Stimulated activated CD4-positive, alpha-beta T cell treated with anti-CD3 and anti-CD28 coated beads, Interleukin-4, amount 100 ng/mL, for 4 hours (primary cell): ENCODE measurements around the gene TDG.
"Not testable (repeated sequence)": the region's sequence is repeated elsewhere in the genome, so short reads cannot be mapped to it uniquely, and the experiment has no call there.

Source experiments
- DNase-seq, 2 experiments: peaks; one replicate each; pipeline ENCODE4 v3.0.0-alpha.2; 2020

Gene TDG

DNA sequence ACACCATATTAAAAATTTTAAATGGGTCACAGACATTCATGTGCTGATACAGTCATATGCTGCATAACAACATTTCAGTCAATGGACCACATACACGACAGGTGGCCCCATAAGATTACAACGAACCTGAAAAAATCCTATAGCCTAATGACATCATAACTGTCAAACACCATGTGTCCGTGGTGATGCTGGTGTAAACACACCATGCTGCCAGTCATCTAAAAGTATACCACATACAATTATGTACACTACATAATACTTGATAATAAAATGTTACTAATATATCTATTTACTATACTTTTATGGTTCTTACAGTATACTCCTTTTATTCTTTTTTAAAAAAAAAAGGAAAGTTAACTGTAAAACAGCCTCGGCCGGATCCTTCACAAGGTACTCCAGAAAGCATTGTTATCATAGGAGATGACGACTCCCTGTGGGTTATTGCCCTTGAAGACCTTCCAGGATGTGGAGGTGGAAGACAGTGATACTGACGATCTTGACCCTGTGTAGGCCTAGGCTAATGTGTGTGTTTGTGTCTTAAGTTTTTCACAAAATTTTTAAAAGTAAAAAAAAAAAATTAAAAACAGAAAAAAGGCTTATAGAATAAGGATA is 5.0 kb upstream of the TDG start:
- no peak for DNase-seq

DNA sequence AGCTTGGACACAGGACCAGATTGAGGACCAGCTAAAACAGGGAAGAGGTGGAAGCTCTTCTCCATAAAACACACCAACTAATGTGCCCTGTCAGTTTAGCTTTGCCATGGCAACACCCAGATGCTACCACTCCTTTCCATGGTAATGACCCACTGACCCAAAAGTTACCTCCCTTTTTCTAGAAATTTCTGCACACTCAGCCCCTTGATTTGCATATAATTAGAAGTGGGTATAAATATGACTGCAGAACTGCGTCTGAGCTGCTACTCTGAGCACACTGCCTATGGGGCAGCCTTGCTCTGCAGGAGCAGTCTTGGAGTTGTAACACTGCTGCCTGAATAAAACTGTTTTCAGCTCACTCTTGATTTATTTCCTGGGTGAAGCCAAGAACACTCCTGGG is 3.2 kb upstream of the TDG start:
- no peak for DNase-seq

DNA sequence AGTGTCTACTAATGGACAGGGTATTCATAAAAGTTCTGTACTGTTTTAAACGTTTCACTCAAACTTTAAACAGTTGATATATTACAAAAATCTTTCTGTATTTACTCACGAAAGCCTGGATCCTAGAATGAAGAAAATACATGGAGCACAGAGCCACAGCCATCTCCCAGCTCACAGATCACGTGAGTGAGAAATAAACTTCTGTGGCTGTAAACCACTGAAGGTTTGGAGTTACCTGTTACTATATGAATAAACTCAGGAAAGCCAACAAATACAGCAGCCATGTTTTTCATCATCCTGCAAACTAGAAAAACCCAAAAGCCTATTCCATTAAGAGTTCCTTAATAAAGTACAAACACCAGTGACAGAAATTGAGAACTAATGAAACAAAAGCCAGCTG is 867 bp upstream of the TDG start:
- no peak for DNase-seq

DNA sequence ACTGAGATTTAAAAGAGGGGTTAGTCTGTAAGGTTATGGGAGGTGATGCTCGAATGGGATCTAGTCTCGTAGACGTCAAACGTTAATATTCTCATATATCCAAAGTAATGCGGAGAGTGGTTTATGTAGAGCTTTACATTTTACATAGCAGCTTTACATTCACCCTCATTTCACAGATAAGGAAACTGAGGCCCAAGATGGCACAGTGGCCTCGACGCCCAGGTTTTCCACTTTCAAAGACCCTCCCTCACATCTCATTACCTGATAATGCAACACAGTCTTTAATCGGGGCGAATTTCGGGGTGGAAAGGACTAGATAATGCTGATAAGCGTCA is 450 bp upstream of the TDG start:
- DNase-seq = no peak

DNA sequence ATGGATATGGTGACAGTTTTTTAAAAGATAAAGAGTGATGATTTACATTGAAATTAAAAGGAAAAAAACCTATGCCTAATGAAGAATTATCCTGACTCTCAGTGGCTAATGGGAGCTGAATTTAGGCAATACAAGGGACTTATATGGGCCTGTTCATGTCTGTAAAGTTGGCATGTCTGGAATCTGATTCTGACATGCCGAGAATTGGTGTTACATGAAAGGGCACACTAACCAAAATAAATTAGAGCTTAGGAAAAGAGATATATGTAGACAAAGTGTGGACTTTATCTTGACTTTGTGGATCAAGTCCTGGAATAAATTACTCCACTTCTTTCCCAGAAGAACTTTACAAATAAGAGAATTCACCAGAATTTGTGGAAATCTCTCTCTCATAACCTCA is 1.1 kb downstream of the TDG start:
- no peak for DNase-seq

DNA sequence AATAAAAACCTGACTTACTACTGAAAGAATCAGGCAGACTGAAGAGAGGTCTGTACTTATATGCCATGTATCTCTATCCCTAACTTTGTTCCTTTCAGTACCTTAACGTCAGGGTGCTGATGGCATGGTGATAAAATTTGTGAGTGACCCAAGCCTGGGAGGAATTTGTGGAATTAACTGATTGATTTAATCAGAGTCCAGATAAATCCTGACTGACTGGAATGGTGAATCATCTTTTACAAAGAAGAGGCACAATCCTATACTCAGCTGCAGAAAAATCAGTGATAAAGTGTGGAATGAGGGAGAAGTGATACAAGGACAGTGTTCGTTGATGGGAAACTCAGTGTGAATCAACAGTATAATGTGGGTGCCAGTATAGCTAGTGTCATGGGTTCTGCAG is 3.7 kb downstream of the TDG start:
- DNase-seq = no peak

DNA sequence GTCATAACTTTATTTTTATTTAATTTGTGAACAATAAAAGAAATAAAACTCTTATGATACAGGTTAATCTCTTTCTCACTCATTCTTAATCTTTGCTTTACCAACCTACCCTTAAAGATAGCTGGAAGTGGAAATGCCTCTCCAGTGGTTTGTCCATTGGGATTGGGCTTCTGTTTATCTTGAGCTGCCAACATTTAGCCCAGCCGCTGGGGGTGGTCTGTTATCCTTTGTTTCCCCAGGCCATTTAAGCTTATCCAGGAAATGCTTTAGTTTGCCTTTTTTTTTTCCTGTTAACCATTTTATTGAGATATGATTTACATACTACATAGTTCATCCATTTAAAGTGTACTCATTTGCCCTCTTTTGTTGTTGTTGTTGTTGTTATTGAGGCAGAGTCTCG is 8.2 kb downstream of the TDG start:
- DNase-seq = no peak

DNA sequence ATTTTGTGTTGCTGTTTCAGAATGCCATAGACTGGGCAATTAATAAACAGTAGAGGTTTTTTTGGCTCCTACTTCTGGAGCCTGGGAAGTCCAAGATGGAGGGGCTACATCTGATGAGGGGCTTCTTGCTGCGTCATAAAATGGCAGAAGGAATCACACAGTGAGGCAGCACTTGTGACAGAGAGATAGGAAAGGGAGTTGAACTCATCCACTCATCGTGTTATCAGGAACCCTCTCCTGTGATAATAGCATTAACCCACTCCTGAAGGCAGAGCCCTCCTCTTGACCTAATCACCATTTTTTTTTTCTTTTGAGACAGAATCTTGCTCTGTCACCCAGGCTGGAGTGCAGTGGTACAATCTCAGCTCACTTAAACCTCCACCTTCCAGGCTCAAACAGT is 9.7 kb downstream of the TDG start:
- no peak for DNase-seq

DNA sequence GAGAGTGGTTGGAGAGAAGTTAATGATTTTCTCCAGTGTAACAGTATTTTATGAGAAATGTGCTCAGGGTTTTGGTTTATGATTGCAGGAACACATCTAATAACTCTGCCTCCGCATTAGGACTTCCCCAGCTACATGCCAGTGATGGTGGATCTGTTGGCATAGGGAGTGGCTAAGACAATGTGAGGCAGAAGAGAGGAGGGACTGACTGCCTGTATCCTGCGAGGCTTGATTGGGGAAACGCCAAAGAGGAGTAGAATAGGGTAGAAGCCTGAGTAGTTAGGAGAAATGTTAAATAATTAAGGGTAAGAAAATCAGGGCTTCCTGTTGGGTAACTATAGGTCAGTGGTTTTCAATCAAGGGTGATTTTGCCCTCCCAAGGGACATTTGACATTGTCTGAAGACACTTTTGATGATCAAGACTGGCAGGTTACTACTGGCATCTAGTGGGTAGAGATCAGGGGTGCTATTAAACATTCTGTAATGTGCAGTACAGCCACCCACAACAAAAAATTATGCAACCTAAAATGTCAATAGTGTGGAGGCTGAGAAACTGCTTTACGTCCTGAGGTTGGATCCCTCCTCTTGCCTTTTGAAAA is 12.8 kb downstream of the TDG start:
- no peak for DNase-seq

DNA sequence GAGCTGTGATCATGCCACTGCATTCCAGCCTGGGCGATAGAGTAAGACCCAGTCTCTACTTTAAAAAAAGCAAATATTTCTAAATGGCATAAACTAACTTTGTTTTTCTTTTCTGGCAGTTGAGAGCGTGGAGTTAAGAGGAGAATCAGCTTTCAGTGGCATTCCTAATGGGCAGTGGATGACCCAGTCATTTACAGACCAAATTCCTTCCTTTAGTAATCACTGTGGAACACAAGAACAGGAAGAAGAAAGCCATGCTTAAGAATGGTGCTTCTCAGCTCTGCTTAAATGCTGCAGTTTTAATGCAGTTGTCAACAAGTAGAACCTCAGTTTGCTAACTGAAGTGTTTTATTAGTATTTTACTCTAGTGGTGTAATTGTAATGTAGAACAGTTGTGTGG is 21.2 kb downstream of the TDG start:
- no peak for DNase-seq

DNA sequence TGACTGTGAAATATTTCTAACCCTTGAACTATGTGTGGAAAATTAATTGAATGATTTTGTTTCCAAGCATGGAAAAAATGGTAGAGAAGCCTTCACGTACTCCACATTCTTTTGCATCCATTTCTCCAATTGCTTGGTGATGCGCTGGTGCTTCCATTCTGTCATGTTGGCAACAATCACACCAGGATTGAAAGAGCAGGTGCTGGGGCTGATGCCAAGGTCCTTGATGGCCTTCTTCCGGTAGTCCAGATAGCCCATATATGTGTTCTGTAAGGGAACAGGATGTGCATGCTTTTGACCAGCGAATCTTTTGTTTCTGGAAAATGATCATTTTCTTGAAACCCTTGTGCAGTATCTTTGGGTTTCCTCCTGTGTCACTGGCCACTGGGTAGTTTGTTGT is 28.6 kb downstream of the TDG start:
- no peak for DNase-seq

DNA sequence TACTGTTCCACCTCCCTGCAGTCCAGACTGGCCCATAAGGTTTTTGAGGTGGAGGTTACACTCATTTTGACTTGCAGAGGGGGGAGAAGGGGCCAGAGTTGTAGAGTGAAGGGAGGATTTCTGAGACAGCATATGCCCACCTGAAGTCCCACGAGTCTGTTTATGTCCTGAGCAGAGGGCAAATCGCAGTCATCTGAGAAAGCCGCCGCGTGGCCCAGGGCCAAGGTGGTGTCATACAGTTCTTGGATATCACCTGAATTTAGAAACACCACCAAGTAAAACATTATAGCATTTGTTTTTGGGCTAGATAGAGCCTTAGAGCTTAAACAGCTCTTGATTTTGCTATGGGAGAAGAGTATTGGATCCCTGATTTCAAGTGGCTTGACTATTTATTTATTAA is 30.9 kb downstream of the TDG start:
- no peak for DNase-seq

DNA sequence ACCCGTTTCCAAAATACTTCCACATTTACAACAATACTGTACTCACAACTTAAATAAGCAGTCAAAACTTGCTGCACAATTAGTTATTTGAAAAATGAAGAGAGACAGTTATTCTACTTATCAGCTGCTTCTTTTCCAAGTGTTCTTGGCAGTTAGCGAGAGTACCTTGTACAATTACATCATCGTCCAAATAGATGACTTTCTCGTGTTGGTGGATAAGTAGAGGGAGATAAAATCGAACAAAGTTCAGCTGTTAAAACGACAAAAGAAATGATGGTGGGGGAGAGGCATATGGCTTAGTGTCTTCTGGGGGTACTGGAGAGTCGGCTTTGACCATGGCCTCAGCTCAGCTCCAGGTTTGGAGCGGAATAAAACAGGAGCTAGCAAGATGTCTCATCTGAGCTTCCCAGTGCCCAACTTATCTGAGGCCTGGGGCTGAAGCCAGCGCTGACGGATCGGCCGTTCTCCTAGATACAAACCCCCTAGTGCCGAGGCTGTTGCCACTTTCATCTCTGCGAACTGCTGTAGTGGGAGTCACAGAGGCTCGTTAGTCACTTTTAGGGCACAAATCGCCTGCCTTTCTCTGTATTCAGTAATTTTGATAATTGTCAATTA is 31.7 kb downstream of the TDG start:
- no peak for DNase-seq

DNA sequence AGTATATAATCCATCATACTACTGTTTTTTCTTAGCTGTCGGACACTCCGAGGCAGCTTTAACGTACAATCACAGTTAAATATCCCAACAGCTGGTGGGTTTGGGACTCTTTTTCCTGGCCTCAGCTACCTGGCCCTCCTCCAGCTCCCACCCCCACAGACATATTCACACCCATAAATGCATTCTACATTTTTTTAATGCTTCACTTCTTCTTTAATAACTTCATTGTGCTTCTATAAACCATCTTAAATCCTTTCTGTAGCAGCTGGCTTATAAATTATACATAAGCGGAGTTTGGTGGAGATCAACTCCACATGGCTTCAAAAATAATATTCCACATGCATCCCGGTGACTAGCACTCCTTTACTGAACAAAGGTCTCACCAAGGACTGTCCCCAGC is 33.3 kb downstream of the TDG start:
- DNase-seq = no peak

DNA sequence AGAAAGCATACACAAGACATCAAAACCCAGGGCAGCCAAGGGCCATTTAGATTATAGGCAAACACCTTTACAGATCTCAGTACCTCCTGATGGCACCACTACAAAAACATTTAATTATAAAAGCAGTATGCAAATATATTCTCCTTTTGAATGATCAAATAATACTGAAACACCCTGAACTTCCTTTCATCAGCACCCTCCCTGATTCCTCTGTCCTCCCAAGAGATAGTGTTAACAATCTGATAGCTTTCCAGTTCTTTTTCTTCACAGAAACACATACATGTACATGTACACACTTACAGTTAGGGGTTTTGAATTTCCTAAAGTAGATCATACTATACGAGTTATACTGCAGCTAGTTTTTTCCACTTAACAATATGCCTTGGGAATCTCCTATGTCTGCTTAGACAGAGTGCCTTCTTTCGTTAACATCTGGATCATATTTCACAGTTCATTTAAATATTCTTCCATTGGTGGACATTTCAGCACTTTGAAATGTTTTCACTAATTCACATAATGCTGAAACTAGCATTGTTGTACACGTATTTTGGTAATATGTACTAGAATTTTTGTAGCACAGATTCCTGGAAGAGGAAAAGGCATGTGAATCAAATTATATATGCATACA is 35.2 kb downstream of the TDG start:
- DNase-seq = no peak

DNA sequence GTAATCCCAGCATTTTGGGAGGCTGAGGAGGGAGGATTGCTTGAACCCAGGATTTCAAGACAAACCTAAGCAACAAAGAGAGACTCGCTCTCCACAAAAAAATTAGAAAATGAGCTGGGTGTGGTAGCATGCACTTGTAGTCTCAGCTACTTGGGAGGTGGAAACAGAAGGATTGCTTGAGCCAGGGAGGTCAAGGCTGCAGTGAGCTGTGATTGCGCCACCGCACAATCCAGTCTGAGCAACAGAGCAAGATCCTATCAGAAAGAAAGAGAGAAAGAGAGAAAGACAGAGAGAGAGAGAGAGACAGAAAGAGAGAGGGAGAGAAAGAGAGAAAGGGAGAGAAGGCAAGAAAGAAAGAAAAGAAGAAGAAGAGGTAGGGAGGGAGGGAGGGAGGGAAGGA is 37.0 kb downstream of the TDG start:
- no peak for DNase-seq

DNA sequence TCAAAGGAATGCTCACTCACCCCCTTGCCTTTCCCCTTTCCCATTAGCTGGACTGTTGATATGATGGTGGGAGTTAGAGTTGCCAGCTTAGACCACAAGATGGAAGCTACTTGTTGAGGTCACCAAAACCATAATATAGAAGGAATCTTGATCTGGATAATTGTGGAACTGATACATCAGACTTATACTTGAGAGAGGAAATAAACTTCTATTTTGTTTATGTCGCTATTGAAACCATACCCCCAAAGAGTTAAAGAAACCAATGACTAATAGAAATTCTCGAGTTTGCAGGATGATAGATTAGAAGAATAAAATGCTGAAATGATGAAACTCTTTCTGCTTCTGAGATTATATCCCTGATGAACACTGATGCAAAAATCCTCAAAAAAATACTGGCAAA is 37.9 kb downstream of the TDG start:
- no peak for DNase-seq

DNA sequence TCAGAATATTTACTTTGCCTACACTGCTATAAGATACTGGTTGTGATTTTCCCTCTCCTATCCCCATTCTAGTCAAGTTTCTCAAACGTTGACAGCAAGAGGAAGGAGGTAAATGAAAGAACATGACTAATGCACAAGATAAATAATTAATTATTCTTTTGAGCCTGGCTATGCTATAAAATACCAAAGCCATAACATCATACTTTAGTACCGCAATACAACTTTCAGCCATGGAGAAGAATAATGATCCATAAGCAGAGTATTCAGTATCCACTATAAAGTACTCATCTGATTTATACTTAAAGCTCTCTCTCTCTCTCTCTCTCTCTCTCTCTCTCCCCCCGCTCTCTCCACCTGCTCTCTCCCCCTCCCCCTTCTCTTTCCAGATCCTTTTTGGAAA is 41.3 kb downstream of the TDG start:
- no peak for DNase-seq

DNA sequence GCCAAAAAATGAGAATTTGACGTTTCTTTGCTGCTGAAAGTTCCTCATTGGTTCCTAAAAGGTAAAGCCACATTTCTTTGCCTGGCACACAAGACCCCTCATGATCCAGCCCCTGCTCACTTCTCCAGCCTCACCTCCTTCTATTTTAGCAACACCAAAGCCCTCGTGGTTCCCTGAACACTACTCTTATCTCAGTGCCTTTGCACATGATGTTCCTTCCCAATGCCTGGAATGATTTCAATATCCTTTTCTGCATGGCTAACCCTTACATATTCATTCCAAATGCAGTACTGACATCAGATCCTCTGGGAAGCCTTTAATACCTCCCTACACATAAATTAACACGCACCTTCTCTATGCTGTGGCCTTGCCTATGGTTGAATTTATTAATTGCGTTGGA is 44.4 kb downstream of the TDG start:
- DNase-seq = no peak

DNA sequence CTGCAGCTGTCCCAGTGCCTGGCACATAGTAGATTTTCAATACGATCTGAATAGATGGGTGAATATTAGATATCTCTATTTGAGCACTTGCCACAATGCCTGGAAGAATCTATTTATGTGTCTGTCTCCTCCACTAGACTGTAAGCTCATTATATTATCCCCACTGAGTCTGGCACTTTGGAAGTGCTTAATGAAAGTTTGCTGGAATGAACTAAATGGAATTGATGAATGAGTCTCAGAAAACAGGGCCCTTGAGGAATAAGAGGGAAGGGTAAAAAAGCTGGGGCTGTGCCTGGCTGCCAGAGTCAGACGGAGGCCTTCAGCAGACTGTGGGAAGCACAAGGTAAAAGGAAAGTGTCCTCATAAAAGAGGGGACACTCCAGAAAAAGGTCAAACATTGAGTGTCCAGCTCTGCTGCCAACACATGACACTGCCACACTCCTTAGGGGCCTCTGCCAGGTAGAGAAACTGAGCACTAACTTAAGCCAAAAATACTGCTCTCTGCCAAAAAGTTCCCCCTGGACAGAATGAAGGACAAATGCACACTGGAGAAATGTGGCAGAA is 45.0 kb downstream of the TDG start:
- DNase-seq = no peak

DNA sequence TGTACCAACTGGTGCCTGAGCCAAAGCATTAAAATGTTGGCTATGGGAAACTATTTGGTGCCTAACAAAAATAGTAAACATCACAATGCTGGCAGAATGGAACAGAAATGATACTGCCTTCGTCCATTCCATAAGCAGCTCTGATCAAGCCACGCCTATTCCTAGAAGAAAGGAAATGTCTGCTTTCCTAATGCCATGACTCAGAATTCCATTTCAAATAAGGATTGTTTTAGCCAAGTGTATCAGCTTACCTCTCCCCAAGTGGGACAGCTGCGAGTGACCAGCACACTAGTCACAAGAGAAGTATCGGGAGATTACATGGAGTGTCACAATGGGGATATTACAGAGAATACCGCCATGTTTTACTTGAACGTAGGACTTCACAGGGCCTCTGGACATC is 45.6 kb downstream of the TDG start:
- no peak for DNase-seq

DNA sequence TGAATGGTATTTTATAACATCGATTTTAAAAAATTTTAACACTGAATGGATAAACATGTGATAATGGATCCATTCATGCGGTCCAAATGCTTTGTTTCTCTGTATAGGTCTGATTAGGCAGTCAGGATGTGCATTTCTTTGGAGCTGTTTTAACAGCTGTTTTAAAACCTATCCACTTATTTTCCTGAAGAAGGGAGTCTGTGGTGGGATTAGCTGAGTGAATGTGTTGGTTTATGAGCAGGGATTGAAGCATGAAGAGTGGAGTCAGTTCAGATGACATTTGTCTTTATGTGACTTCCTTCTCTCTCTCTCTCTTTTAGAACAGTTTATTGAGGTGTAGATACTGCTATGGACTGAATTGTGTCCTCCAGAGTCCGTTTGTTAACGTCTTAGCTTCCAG is 46.7 kb downstream of the TDG start:
- no peak for DNase-seq

DNA sequence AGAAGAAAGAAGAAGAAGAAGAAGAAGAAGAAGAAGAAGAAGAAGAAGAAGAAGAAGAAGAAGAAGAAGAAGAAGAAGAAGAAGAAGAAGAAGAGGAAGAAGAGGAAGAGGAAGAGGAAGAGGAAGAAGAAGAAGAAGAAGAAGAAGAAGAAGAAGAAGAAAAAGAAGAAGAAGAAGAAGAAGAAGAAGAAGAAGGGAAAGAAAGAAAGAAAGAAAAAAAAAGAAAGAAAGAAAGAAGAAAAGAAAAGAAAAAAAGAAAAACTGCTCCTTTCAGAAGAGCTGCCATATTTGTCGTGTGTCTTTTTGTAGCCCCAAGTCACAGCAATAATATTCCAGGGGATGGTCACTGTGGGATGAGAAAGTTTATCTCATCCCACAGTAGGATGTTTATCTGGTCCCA is 56.2 kb downstream of the TDG start:
- not testable (repeated sequence) for DNase-seq

DNA sequence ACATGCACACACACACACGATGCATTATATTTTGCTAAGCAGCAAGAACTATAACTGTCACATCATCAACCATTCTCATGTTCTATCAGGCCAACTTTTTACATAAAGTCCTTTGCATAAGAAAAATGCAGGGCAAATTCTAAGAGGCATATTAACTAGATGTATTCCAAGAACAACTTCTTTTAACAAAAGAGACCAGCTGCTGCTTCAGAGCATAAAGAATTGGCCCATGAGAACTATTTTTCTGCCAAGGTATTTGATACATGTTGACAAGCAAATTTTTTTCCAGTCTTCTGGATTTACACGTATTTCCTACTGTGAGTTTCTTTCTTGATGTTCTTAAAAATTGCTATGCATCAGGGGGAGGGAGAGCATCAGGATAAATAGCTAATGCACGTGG is 57.1 kb downstream of the TDG start:
- DNase-seq = no peak
